NCI-H2171 (cell line): ENCODE data around the gene PES1.
"Not testable (repeated sequence)": the region's sequence is repeated elsewhere in the genome, so short reads cannot be mapped to it uniquely, and the experiment has no call there.

ENCODE experiments used
- DNase-seq: peaks from one replicate; lab custom pipeline; 2025; lab: John Stamatoyannopoulos, UW

Gene PES1

DNA sequence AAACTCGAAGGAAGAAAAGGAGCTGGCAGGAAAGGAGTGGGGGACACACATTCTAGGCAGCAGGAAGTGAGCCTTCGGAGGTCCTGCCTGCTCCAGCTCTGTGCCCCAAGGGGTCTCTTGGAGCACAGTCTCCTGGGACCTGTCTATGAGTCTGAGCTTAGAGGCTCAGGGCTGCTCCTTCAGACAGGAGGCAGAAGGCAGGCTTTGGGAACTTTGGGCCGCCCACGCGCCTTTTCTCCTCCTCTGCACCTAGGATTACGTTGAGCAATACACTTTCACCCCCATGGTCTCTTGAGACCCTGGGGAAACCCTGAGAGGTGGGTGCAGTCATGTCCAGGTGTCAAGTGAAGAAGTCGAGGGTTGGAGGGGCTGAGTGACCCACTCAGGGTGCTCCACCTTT is 16.2 kb upstream of the PES1 start:
- DNase-seq = no peak

DNA sequence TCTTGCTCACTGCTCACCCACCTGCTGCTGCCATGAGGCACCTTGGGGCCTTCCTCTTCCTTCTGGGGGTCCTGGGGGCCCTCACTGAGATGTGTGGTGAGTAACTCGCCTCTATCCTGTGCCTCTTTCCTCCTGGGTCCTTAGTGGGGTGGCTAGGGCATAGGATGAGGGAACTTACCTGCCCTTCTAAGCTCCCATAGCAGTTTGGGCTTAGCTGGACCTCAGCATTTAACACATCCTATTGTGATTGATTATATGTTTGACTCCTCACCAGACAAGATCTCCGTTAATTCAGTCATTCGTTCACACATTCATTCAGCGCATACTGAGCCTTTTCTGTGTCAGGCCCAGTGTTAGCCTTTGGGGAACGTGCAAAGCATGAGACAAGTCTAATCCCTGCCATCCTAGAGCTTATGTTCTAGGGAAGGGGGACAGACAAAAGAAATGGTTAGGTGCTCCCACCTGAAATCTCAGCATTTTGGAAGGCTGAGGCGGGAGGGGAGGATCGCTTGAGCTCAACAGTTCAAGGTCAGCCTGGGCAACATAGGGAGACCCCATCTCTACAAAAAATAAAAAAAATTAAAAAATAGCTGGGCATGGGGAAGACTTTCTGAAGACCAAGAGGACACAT is 15.7 kb upstream of the PES1 start:
- DNase-seq = no peak

DNA sequence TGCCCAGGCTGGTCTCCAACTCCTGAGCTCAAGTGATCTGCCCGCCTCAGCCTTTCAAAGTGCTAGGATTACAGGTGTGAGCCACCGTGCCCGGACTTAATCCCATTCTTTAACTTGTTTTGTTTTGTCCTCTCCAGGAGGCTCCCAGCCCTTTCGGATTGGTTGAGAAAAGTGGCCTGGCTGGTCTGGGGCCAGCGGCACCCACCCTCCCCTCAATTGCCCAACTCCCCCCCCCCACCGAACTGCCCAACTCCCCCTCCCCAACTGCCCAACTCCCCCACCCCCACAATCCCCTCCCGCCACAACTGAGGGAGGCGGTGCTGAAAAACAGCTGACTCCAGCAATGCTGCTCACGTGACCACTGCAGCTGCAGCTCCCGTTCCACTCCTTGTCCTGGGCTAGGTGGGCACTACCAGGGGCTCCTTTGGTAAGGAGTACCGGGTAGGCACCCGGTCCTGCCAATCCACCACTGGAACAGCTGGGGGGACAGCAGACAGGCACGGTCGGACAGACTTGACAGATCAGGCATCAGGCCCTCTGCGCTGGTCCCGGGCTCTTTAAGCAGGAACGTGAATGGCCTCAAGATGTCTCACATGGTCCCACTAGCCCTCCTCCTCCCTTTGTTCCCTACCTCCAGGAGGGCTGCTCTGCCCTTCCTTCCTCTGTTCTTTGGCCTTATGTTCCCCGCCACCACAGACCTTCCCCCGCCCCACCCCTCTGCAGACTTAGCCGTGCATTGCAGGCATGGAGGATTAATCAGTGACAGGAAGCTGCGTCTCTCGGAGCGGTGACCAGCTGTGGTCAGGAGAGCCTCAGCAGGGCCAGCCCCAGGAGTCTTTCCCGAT is 15.0 kb upstream of the PES1 start, which contains the start of gene TCN2:
TCN2 (plus strand) TSS at position 720 of the 845 bp plus-strand sequence. CDS start 158 bp downstream, outside the sequence.
- DNase-seq = peak; percentile 51

DNA sequence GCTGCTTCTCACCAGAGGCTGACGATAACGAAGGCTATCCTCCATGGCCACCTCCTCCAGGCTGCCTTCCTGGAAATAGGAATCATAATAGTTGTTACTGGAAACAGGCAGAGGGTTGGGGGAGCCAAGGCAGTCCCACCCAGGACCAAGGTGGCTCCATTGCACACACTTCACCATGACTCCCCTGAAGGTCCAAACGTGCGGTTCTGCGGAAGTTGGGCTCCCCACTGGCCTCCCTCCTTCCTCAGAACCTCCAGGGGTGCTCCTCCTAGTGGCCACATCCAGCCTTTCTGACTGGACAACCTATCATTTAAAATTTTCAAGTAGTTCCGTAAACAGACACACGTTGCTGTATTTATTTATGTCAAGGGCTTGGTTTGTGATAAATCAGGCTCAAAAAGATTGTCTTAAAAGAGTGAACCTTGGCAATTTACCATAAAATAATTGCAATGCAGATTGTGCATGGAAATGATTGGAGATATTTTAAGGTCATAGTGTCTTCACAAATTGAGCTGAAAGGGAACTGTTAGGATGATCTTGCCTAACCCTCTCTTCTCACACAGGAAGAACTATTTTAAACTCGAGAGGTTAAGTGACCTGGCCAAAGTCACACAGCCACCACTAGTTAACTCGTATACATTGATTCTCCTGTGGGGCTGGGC is 13.9 kb upstream of the PES1 start:
- no peak for DNase-seq

DNA sequence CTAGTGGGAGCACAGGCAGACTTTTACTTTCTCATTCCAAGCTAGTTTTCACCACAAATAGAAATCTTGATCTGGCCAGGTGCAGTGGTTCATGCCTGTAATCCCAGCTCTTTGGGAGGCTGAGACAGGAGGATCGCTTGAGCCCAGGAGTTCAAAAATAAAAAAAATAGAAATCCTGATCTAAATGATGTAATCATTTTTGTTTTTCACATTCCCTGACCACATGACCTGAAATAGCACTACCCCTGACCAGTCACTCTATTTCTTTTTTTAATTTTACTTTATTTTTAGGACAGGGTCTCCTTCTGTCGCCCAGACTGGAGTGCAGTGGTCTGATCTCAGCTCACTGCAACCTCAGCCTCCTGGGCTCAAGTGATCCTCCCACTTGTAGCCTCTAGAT is 13.0 kb upstream of the PES1 start:
- DNase-seq = no peak

DNA sequence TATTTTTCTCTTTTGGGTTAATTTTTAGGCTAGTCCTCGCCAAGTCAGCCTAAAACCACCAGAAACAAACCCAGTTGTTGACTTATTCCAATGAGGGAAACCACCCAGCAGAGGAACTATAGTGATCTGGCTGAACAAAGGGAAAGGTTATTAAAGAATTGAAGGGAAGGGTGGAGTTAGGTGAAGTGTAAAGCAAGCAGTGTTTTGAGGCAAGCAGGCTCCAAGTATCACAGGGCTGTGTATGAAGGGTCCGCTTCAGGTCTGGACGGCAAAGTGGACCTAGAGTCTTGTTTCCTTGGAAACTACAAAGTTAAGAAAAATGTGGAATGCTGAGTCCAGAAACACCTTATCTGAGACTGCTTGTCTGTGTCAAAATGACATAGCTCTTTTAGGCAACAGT is 12.1 kb upstream of the PES1 start:
- no peak for DNase-seq

DNA sequence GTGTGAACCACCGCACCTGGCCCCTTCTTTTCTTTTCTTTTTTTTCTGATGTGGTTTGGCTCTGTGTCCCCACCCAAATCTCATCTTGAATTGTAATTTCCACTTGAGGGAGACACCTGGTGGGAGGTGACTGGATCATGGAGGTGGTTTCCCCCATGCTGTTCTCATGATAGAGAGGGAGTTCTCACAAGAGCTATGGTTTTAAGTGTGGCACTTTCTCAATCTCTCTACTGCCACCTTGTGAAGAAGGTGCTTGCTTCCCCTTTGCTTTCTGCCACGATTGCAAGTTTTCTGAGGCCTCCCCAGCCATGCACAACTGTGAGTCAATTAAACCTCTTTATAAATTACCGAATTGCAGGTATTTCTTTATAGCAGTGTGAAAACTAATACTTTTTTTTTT is 10.3 kb upstream of the PES1 start:
- no peak for DNase-seq

DNA sequence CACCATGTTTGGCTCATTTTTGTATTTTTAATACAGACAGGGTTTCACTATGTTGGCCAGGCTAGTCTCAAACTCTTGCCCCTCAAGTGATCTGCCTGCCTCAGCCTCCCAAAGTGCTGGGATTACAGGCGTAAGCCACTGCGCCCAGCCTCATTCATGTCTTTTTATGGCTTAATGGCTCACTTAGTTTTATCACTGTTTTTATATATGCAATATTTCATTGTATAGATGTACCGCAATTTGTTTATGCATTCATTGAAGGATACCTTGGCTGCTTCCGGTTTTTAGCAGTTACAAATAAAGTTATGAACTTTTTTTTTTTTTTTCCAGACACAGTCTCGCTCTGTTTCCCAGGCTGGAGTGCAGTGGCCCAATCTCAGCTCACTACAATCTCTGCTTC is 9.8 kb upstream of the PES1 start:
- DNase-seq = no peak

DNA sequence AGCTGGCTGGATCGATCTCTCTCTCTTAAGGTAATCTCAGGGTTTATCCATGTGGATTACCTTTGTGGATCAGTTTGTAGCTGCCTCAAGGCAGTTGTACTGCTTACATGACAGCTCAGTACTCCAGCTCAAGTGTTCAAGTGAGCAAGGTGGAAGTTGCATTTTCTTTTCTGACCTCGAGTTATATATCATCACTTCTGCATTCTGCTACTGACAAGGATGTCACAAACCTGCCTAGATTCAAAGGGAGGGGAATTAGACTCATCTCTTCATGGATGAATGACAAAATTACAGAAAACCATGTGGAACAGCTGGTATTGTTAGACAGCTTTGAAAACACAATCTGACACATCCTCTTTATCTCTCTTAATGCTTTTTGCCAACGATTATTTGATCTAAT is 9.2 kb upstream of the PES1 start:
- DNase-seq = no peak

DNA sequence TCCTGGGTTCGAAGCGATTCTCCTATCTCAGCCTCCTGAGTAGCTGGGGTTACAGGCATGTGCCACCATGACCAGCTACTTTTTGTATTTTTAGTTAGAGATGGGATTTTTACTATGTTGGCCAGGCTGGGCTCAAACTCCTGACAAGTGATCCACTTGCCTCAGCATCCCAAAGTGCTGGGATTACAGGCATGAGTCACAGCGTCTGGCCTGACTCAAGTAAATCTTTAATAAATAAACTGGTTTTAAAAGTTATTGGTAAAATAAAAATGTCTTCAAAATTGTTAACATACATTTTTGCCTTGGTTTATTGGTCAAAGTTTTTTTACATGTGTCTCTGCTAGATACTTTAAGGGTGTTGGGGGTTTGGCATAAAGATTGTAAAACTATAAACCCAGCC is 7.3 kb upstream of the PES1 start:
- DNase-seq = no peak

DNA sequence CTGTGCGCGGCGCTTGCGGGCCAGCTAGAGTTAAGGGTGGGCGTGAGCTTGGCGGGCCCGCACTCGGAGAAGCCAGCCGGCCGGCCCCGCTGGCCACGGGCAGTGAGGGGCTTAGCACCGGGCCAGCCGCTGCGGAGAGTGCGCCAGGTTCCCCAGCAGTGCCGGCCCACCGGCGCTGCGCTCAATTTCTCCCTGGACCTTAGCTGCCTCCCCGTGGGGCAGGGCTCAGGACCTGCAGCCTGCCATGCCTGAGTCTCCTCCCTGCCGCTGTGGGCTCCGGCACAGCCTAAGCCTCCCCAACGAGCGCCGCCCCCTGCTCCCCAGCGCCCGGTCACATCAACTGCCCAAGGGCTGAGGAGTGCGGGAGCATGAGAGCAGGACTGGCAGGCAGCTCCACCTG is 5.2 kb upstream of the PES1 start:
- no peak for DNase-seq

DNA sequence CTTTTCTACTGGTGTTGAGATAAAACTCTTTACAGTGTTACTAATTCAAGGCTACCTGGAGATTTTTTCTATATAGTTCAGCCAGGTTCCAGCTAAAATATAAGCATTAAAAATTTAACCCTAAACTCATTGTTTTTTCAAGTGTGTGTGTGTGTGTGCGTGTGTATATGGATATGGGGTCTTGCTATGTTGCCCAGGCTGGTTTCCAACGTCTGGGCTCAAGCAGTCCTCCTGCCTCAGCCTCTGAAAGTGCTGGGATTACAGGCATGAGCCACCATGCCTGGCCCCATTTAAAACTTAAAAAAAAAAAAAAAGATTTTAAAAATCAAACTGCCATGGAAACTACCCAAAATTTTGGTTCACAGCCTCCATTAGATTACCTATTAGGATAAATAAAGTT is 4.5 kb upstream of the PES1 start:
- DNase-seq = no peak

DNA sequence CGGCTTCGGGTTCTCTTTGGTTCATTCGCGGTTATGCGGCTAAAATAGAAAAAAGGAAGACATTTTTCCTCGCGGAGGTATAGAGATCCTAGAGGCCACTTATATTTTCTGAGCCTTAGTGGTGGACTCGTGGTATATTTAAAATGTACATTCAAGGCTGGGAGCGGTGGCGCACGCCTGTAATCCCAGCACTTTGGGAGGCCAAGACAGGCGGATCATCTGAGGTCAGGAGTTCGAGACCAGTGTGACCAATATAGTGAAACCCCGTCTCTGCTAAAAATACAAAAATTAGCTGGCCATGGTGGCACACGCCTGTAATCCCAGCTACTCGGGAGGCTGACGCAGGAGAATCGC is 627 bp upstream of the PES1 start:
- DNase-seq = not testable (repeated sequence)

DNA sequence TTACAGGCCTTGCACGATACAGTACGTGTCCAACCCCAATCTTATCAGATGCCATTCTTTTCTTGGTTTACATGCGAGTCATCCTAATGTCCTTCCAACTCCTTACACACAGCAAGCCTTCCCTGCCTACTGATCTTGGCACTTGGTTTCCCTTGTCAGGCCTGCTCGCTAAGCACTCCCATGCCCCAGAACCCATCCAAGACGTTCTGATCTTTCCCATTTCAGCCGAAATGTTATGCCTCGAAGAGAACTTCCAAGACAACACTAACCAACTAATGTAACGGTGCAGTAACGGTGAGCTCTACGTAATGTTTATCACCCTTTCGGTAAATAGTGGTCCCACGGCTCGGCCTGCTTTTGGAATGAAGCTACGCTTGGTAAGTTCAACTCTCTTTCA is 521 bp downstream of the PES1 start:
- no peak for DNase-seq

DNA sequence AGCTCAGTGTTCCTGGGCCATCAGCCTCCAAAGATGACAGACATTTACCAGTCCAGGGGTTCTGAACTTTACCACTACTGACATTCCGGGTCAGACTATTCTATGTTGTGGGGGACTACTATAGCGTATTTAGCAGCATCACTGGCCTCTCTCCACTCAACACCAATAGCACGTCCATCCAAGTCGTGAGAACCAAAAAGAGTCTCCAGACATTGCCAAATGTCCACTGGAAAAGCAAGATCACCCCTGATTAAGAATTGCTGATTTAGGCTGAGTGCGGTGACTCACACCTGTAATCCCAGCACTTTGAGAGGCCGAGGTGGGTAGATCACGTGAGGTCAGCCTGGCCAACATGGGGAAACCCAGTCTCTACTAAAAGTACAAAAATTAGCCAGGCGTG is 5.3 kb downstream of the PES1 start:
- no peak for DNase-seq

DNA sequence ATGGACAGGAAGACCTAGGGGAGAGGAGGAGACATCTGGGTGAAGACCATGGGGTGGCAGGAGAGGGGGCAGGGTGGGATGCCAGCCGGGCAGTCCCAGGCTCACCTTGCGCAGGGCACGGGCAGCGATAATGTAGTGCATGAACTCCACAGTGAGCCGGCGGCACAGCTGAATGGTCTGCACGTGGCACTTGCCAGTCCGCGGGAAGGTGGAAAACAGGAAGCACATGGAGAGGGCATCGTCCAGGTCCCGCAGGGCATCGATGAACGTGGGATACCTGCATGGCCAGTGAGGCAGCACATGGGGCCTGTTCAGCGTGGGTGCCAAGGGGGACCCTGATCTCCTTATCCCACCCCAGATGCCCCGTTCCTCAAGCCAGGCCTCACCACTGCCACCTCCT is 7.3 kb downstream of the PES1 start:
- DNase-seq = no peak

DNA sequence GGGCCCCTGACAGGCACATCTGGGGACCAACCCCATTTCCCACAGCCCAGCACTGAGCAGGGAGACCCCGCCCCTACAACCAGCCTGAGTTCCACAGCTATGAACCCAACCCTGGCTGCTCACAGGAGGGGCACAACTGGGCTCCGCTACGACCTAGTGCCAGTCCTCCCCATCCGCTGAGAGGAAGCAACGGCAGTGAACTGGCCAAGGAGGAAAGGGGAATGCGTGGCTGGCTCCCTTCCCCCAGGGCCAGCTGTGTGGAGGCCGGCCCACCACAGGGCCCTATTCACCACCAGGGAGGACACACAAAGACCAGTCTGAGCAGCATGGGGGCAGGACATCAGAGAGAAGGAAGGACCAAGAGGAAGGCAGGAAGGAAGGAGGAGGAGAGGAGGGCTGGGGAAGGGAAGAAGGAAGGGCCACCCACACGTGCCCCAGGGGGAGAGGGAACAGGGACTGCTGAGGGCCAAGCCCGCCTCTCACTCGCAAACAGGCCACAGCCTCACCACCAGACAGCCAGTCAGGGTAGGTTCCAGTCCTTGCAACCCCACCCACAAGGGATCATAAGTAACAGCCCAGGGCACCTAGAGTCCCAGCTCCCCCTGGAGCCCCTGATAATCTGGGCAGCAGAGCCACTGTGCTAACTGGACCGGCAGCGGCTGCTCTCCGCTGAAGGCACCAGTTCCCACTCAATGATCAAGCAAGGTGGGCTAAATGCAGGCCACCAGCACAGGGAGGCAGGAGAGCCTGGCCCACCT is 8.7 kb downstream of the PES1 start:
- no peak for DNase-seq

DNA sequence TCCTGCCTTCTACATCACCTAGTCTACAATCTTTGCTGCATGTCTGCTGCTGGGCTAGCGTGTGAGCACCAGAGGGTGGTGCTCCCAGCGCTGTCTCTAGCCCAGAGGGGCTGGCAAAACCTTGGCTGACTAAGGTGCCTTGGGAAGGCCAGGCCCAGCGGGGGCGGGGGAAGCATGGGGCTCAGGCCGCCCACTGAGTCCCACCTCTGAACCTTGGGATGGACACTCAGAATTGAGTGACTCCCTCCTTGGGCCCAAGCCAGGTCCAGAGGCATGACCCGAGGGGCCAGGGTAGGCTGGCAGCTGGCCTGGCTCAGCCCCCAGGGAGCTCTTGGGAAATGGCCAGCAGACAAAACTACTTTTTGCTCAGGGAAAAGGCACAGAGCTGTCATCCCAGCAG is 9.7 kb downstream of the PES1 start:
- no peak for DNase-seq

DNA sequence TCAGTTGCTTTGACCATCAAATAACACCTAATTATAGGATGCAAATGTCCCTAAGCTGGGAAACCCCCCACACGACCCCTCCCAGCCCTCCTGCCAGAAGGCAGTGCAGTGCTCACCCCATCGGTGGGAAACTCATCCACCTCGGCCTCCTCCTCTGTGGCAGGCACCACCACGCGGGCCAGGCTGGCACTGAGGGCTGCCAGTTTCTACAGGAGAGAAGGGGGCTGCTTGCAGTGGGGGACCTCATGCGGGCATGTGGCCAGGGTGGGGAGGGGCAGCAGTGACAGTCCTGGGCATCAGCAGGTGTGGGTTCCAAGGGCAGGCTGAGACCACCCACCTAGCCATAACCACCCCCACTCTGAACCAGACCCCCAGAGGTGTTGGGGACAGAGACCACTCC is 10.8 kb downstream of the PES1 start:
- DNase-seq = no peak

DNA sequence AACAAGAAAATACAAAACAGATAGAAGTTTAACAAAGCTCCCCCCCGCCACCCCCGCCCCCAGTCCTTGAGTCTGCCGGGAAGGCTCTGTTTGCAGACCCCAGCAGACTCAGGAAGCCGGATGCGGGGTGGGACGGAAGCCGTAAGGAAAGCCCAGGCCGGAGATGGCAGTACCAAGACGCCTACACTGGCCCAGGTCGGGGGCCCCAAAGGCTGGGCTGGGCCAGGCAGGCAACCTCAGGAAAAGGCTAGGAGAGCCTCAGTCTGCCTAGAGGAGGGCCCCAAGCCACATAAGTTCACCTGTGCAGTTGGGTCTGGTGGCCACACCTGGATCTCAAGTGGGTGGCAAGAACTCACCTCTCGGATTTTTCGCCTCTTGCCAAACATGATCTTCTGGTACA is 13.2 kb downstream of the PES1 start:
- DNase-seq = no peak

DNA sequence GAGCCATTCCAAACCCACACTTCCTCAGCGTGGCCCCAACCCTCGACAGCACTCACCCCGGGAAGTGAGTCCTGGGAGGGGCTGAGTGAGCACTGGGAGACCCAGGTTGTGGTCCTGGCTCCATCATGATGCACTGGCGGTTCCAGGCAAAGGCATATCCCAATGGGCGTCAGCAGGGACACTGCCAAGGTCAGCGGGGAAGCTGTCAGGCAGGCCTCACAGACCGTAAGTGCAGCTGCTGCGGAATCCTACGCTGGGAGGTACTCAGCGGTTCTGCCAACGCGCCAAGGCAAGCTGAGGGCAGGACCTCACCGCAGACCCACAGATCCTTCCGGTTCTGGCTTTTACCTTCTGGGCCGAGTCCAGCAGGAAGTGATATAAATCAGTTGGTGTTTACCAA is 15.9 kb downstream of the PES1 start:
- no peak for DNase-seq

DNA sequence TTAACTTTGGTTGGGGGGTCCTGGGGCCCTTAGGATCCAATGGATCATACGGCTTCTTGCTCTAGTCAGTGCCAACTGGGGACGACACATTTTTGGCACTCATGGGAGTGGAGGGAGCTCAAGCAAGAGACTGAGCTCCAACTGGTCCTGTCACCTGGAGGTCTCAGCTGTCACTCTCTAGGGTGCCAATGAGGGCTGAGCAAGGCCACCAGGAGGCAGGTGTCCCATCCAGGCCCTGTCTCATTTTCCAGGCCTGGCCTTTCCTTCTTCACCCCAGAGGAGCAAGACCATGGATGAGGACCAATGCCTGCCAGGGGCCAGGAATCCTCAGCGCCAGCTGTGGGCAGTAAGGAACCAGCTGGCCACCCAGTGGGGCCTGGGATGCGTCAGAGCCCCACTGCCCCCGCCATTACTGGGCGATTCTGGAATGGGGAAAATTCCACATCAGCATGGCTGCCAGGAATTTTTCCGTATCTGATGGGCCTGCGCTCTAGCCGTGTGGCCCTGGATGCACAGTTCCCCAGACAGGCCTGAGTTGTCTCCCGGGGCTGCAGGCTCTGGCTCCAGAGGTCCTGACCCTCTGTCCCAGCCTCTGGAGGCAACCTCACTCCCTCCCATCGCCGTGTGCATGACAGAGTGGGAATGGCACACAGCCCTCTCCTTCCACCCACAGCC is 16.6 kb downstream of the PES1 start:
- DNase-seq = no peak
